ENCODE measurements around the gene BNIP2.

BNIP2 gene, protein sequence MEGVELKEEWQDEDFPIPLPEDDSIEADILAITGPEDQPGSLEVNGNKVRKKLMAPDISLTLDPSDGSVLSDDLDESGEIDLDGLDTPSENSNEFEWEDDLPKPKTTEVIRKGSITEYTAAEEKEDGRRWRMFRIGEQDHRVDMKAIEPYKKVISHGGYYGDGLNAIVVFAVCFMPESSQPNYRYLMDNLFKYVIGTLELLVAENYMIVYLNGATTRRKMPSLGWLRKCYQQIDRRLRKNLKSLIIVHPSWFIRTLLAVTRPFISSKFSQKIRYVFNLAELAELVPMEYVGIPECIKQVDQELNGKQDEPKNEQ

GRCh38 chr15:59688782-59689625, at the start of gene BNIP2:
TSS of gene BNIP2 (minus strand) at chr15:59689320. CDS start at chr15:59682457, 6,863 bp downstream.
- Mint-ChIP-seq H3K9me3 (no peaks in the 10 kb centered on the region), H3K4me3 (peak within 1 kb of the TSS; percentile 89), H3K4me1 (ENCODE audit: low read depth) (peaks cover 25% of the 10 kb centered on the region), H3K27ac (peak within 1 kb of the TSS; percentile 97), H3K27me3 (no peaks in the 10 kb centered on the region), H3K36me3 (ENCODE audit: low read depth) (peaks cover 34% of the 10 kb centered on the region)
- intact Hi-C loops (cut with micrococcal nuclease) = loop anchor here (2.0 kb wide), 1 partner anchor 708 kb away; the partner anchor contains the start of gene ANXA2

- H3K27ac Mint-ChIP-seq = no peak overlapping the region
- H3K27me3 Mint-ChIP-seq = no peaks in the 10 kb centered on the region
- no peak overlapping the region for H3K4me3 Mint-ChIP-seq
- peaks cover 4% of the 10 kb centered on the region for H3K9me3 Mint-ChIP-seq
- H3K4me1 Mint-ChIP-seq (ENCODE audit: low read depth) = no peaks in the 10 kb centered on the region
- intact Hi-C loops (cut with micrococcal nuclease) = no loop called here
- no peaks in the 10 kb centered on the region for H3K36me3 Mint-ChIP-seq (ENCODE audit: low read depth)
These were observed 49.6 kb upstream of the BNIP2 start for GRCh38 chr15:59738676-59739075.

DNA sequence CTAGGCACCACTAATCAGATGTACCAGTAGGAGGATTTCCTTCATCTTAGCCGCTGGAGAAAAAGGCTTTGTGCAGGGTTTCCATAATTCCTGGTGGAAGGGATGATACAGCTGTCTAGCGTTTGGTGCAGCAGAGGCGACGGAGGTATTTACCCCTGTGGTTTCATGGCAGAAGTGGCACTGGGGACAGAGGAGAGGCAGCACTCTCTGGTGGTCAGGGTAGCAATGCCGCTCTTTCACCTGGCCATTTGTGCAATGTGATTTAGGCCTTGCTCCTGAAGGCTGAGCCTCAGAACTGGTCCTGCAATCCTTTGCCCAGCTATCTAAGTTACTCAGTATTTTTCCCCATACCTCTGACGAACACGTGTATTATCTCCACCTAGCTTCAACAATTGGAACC, 47.1 kb upstream of the BNIP2 start:
- no peak overlapping the region for H3K4me3 Mint-ChIP-seq
- H3K36me3 Mint-ChIP-seq (ENCODE audit: low read depth) = no peaks in the 10 kb centered on the region
- H3K9me3 Mint-ChIP-seq = no peaks in the 10 kb centered on the region
- no peaks in the 10 kb centered on the region for H3K27me3 Mint-ChIP-seq
- intact Hi-C loops (cut with micrococcal nuclease) = no loop called here
- H3K27ac Mint-ChIP-seq = no peak overlapping the region
- no peaks in the 10 kb centered on the region for H3K4me1 Mint-ChIP-seq (ENCODE audit: low read depth)

DNA sequence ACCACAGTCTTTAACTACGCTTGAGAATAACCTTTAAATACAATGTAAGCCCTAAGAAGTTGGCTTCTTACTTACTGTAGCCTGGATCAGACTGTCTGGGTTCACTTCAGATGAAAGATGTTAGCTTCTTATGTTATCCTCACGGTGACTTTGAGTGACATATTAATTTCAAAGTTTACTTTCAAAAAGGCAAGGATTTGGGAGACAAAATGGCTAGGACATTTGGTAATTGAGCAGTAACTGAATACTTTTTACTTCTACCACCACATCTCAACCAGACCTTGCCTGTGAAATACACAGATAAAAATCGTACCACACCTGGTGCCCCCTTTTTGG, 36.0 kb upstream of the BNIP2 start:
- no peak overlapping the region for H3K4me3 Mint-ChIP-seq
- H3K4me1 Mint-ChIP-seq (ENCODE audit: low read depth) = no peaks in the 10 kb centered on the region
- H3K27me3 Mint-ChIP-seq = no peaks in the 10 kb centered on the region
- no peaks in the 10 kb centered on the region for H3K9me3 Mint-ChIP-seq
- intact Hi-C loops (cut with micrococcal nuclease) = loop anchor here (2.0 to 10.0 kb wide), 2 partner anchors 460 to 602 kb away; no protein-coding TSS in a partner anchor
- no peak overlapping the region for H3K27ac Mint-ChIP-seq
- H3K36me3 Mint-ChIP-seq (ENCODE audit: low read depth) = no peaks in the 10 kb centered on the region

- no peaks in the 10 kb centered on the region for H3K9me3 Mint-ChIP-seq
- no peaks in the 10 kb centered on the region for H3K36me3 Mint-ChIP-seq (ENCODE audit: low read depth)
- no peak overlapping the region for H3K27ac Mint-ChIP-seq
- H3K4me1 Mint-ChIP-seq (ENCODE audit: low read depth) = no peaks in the 10 kb centered on the region
- no peak overlapping the region for H3K4me3 Mint-ChIP-seq
- H3K27me3 Mint-ChIP-seq = no peaks in the 10 kb centered on the region
- intact Hi-C loops (cut with micrococcal nuclease) = loop anchor here (2.0 to 10.0 kb wide), 2 partner anchors 461 to 603 kb away; no protein-coding TSS in a partner anchor
These were observed 34.7 kb upstream of the BNIP2 start for GRCh38 chr15:59723687-59724346.

- Mint-ChIP-seq H3K27ac (no peak overlapping the region), H3K36me3 (ENCODE audit: low read depth) (no peaks in the 10 kb centered on the region), H3K27me3 (no peaks in the 10 kb centered on the region), H3K4me1 (ENCODE audit: low read depth) (no peaks in the 10 kb centered on the region), H3K9me3 (no peaks in the 10 kb centered on the region), H3K4me3 (no peak overlapping the region)
- intact Hi-C loops (cut with micrococcal nuclease) = loop anchor here (10.0 kb wide), 1 partner anchor 462 kb away; no protein-coding TSS in a partner anchor
These were observed 33.4 kb upstream of the BNIP2 start for GRCh38 chr15:59722476-59722875.

DNA sequence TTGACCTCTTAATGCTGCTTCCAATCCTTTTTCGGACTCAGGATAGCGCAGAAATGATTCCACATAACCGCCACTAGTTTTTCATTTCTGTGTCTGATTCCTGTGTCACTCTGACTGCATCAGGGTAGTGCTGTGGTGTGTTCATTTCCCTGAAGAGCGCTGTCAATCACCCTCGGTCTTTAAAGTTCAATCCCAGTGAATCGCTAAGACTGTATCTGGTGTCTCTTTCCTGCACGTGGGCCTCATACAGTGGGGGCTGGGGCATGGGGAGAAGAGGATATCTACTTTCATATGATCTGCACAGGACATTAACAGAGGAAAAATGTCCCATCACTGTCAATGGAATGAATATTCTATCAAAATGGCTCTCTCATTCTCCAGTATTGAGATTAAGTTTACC, 32.9 kb upstream of the BNIP2 start:
- Mint-ChIP-seq H3K27ac (no peak overlapping the region), H3K4me3 (no peak overlapping the region), H3K9me3 (no peaks in the 10 kb centered on the region), H3K27me3 (no peaks in the 10 kb centered on the region), H3K36me3 (ENCODE audit: low read depth) (no peaks in the 10 kb centered on the region), H3K4me1 (ENCODE audit: low read depth) (no peaks in the 10 kb centered on the region)
- intact Hi-C loops (cut with micrococcal nuclease) = loop anchor here (10.0 kb wide), 1 partner anchor 463 kb away; no protein-coding TSS in a partner anchor

DNA sequence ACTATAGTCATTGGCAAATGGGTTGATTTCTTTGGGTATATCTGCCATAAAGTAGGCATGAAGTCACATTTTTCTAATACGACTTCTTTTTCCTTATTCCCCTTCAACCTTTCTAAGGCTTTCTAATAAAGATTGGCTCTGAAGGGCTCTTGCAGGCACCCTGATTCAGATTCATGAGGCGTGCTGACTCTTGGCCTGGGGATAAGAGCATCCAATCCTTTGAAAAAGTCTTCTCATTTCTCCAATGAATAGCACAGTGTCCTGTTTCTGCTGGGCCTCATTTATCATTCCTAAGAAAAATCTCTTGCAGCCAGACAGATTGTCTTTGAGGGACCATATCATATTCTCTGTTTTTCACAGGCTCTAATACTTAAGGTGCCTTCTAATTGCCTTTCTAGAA, 32.3 kb upstream of the BNIP2 start:
- intact Hi-C loops (cut with micrococcal nuclease) = loop anchor here (10.0 kb wide), 1 partner anchor 463 kb away; no protein-coding TSS in a partner anchor
- no peaks in the 10 kb centered on the region for H3K9me3 Mint-ChIP-seq
- H3K4me3 Mint-ChIP-seq = no peak overlapping the region
- no peaks in the 10 kb centered on the region for H3K36me3 Mint-ChIP-seq (ENCODE audit: low read depth)
- no peak overlapping the region for H3K27ac Mint-ChIP-seq
- H3K27me3 Mint-ChIP-seq = no peaks in the 10 kb centered on the region
- no peaks in the 10 kb centered on the region for H3K4me1 Mint-ChIP-seq (ENCODE audit: low read depth)

- no peaks in the 10 kb centered on the region for H3K36me3 Mint-ChIP-seq (ENCODE audit: low read depth)
- no peak overlapping the region for H3K4me3 Mint-ChIP-seq
- no peak overlapping the region for H3K27ac Mint-ChIP-seq
- no peaks in the 10 kb centered on the region for H3K27me3 Mint-ChIP-seq
- H3K4me1 Mint-ChIP-seq (ENCODE audit: low read depth) = peaks cover 5% of the 10 kb centered on the region
- intact Hi-C loops (cut with micrococcal nuclease) = no loop called here
- no peaks in the 10 kb centered on the region for H3K9me3 Mint-ChIP-seq
These were observed 24.1 kb upstream of the BNIP2 start for GRCh38 chr15:59713177-59713576.

DNA sequence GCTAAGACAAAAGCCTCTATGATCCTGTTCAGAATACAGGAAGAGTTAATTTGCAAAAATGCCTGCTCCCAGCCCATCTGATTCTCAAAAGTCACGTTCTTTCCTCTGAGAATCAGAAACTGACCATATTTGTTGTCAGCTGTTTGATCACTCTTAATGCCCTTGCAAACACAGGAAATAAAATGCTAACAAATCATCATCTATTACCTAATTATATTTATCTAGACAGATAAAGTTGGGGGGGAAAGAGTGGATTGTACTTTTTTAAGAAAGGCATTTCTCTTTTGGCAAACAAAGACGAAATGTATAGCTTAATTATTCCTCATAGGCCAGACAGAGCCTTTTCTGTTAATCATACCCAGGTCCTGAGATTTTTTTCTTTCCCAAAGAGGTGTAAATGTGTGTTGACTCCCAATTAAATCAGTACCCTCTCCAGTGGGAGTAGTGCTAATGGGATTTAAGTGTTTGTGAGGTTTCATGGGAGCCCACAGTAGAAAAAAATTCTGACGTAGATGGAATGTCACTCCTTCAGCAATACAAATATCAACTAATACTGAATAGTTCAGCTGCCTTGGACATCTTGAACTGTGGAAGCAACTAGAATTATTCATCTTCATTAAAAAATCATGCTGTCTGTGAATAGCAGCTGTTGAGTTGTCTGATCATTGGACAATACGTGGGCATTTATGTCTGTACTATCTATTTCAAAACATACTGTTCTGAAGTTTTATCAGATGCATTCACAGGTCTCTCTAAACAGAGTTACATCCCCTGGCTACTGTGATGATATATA, 22.5 kb upstream of the BNIP2 start:
- Mint-ChIP-seq H3K4me1 (ENCODE audit: low read depth) (peaks cover 5% of the 10 kb centered on the region), H3K4me3 (no peak overlapping the region), H3K27ac (no peak overlapping the region), H3K27me3 (no peaks in the 10 kb centered on the region), H3K36me3 (ENCODE audit: low read depth) (no peaks in the 10 kb centered on the region), H3K9me3 (no peaks in the 10 kb centered on the region)
- intact Hi-C loops (cut with micrococcal nuclease) = no loop called here

GRCh38 chr15:59707619-59708018, 18.5 kb upstream of the BNIP2 start:
- Mint-ChIP-seq H3K4me3 (no peak overlapping the region), H3K4me1 (ENCODE audit: low read depth) (no peaks in the 10 kb centered on the region), H3K27ac (no peak overlapping the region), H3K9me3 (no peaks in the 10 kb centered on the region), H3K36me3 (ENCODE audit: low read depth) (no peaks in the 10 kb centered on the region), H3K27me3 (no peaks in the 10 kb centered on the region)
- intact Hi-C loops (cut with micrococcal nuclease) = no loop called here

DNA sequence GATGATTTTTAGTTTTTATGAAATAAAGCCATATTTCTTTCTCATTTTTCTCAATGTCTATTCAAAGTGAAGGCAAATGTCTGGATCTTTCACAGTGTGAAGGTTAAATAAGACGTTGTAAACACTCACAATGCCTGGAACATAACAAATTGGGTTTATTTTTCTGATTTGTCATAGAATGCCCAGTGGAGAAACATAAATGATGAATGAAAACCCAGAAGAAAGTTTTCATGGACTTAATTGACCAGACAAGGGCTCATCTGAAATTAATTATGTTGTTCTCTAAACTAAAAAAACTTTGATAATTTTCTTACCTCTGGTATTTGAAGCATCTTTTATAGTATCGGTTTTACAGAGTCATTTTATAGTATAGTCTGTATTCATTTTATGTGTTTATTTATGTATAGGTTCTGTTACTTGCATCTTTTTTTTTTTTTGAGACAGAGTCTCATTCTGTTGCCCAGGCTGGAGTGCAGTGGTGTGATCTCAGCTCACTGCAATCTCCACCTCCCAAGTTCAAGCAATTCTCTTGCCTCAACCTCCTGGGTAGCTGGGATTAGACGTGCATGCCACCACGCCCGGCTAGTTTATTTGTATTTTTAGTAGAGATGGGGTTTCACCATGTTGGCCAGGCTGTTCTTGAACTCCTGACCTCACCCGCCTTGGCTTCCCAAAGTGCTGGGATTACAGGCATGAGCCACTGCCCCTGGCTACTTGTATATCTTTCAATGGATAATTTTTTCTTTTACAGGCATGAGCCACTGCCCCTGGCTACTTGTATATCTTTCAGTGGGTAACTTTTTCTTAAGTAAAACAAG, 15.1 kb upstream of the BNIP2 start:
- H3K9me3 Mint-ChIP-seq = no peaks in the 10 kb centered on the region
- H3K27ac Mint-ChIP-seq = no peak overlapping the region
- intact Hi-C loops (cut with micrococcal nuclease) = no loop called here
- H3K4me3 Mint-ChIP-seq = no peak overlapping the region
- no peaks in the 10 kb centered on the region for H3K36me3 Mint-ChIP-seq (ENCODE audit: low read depth)
- H3K27me3 Mint-ChIP-seq = no peaks in the 10 kb centered on the region
- no peaks in the 10 kb centered on the region for H3K4me1 Mint-ChIP-seq (ENCODE audit: low read depth)

DNA sequence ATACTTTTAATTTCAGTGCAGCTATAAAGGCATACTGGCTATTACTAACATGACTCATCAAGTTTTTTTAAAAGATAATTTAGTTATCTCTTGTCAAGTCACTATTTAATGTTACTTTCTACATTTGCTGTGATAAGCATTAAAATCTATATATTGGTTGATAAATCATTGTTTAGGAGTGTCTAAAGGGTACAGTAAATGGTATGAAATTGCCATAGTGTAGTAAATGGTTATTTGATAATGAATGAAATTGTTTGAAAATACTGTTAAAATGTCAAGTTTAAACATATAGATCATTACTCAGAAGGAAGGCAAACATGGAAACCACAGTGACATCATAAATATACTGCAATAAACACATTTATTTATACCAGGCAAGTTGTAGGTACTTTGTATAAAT, 13.2 kb upstream of the BNIP2 start:
- Mint-ChIP-seq H3K27me3 (no peaks in the 10 kb centered on the region), H3K27ac (no peak overlapping the region), H3K36me3 (ENCODE audit: low read depth) (no peaks in the 10 kb centered on the region), H3K9me3 (no peaks in the 10 kb centered on the region), H3K4me1 (ENCODE audit: low read depth) (no peaks in the 10 kb centered on the region), H3K4me3 (no peak overlapping the region)
- intact Hi-C loops (cut with micrococcal nuclease) = no loop called here

Data from dendritic cell treated with granulocyte-macrophage colony-stimulating factor and Interleukin-4, amounts not matched to agents 40 ng/mL and 50 ng/mL, for 4 days (primary cell).